Measurements from ENCODE around the gene ASXL3. TPM values are rescaled to one million over a fixed set of nuclear protein-coding genes. Genes with fewer than 3 reads are reported as not detected.

ASXL3 gene
- 0.20 and 0.26 TPM in 2 replicates for total RNA-seq (2014; rRNA removed; shearing (Covaris generic))
- 0.02 and 0.13 TPM in 2 replicates for polyA plus RNA-seq (2014; cell fraction: nucleus; rRNA removed)

DNA sequence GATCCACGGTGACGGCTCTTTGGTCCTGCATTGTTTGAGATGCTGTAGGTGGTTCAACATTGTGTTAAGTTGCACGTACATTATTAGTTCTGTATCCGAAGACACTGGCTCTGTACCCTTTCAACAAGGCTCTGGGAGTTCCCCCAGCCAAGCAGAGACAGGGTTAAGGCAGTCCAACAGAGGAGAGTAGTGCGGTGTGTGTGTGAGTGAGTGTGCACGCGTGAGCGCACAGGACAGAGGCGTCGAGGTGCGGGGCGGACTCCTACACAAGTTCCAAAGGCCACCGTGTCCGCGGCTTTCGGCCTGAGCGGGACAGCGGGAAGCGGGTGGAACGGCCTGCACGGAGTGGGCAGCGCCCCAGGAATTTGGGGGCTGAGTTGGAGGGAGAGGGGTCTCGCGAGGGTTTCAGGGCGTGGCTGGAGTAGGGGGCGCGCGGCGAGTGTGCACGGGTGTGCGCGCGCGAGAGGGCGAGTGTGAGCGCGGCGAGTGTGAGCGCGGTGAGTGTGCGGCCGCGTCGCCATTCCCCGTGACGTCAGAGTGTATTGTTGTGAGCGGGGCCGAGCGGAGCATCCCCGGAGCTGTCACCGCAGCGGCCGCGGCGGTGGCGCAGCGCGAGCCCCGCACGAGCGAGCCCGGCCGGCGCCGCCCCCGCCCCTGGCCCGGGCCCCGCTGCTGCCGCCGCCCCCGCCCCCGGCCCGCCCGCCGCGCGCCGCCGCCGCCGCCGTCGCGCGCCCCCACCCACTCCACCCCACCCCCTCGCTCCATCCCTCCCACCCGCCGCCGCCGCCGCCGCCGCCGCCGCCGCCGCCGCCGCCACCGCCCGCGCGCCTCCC lies at the start of gene ASXL3:
Gene ASXL3, plus strand, starts transcription at position 535 of the 833 bp plus-strand sequence. CDS start 413 bp downstream, outside the sequence.
- DNase-seq (ENCODE audit: extremely low read depth, low read depth) = no peak

DNA sequence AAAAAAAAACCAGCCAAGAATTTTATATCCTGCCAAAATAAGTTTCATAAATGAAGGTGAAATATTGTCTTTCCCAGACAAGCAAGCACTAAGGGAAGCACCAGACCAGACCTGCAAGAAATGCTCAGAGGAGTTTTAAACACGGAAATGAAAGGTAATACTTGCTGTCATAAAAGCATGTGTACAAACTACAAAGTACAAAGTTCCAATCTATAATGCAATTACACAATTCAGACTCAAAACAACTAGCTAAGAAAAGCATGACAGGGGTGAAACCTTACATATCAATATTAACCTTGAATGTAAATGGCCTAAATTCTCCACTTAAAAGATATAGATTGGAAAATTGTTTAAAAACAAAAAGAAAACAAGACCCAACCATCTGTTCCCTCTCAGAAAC lies 45.0 kb upstream of the ASXL3 start:
- no peak for DNase-seq (ENCODE audit: extremely low read depth, low read depth)

DNA sequence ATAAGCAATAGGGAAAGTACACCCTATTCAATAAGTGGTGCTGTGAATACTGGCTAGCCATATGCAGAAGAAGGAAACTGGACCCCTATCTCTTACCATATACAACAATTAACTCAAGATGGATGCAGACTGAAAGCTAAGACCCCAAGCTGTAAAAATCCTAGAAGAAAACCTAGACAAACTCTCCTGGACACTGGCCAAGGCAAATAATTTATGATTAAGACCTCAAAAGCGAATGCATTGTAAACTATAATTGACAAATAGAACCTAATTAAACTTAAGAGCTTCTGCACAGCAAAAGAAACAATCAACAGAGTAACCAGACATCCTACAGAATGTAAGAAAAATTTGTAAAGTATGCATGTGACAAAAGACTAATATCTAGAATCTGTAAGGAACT lies 41.1 kb upstream of the ASXL3 start:
- no peak for DNase-seq (ENCODE audit: extremely low read depth, low read depth)

DNA sequence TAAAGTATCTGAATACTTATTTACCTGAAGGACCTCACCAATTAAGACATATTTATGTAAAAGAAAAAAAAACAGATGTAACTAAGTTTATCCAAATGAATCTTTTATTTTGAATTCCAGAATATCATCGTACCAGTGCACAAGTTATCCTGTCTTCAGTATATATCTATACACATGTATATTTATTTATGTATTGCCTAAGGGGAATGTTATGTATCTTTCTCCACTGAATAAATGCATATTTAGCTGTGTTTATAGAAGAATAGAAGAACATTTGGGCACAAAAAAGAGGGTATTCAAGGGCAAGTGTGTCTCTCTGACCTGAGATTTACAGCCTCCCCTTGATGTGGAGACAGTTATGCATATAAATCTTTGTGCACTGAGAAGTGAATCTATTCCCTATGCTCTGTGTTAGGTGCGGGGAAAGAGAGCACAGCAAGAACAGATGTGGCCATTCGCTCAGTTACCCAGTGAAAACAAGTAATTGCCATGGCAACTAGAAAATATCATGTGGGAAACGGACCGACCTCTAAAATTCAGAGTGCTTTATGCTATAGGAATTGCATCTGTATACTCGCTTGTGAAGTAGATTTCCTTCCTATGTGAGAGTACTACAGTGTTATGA lies 39.5 kb upstream of the ASXL3 start:
- DNase-seq (ENCODE audit: extremely low read depth, low read depth) = no peak

DNA sequence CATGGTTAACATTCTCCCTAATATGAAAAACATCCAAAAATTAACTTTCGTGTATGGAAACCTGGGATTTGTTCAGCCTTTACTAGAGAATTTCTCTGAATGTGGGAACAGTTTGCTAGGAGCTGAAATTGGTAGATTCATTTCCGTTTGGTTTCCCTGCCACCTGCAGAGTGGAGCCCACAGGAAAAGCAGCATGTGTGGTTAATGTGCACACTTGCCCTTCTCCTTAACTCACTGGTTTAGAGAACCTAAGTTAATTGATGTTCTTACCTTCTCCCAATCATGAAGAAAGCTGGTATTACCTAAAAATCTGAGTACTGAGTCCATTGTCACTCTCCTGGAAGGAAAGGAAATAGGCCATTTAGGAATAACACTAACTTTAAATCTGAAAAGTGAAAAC lies 37.6 kb upstream of the ASXL3 start:
- DNase-seq (ENCODE audit: extremely low read depth, low read depth) = no peak

DNA sequence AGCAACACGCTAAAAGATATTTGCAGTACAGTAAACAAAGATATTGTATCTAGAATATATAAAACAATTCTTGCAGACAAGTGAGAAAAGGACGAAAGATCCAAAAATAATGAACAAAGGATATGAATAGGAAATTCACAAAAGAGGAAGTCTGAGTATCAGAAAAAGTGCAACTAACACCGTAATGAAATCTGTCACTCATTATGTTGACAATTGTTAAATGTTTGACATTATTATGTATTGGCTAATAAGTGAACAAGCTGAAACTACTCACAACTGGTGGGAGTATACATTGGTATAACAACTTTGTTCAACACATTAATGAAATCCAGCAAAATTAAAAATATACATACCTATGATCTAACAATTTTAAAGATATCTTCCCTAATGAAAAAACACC lies 36.7 kb upstream of the ASXL3 start:
- DNase-seq (ENCODE audit: extremely low read depth, low read depth) = no peak

DNA sequence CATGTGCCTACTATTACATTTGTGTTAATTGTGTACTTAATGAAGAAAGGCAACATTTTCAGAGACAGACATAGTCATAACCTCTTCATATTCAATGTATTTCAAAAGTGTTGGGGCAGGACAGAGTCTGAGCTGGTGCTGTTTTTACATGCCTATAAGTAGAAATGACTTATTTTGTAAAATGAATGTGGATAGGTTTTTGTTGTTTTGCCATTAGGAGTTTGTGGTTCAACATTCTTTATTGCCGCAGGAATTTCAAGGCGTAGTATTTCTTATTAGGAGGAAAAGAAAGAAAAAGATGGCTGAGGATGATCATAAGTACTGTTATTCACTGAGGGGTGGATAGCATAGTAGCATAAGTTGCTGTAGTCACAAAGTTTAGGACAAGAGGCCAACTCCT lies 21.2 kb upstream of the ASXL3 start:
- no peak for DNase-seq (ENCODE audit: extremely low read depth, low read depth)

DNA sequence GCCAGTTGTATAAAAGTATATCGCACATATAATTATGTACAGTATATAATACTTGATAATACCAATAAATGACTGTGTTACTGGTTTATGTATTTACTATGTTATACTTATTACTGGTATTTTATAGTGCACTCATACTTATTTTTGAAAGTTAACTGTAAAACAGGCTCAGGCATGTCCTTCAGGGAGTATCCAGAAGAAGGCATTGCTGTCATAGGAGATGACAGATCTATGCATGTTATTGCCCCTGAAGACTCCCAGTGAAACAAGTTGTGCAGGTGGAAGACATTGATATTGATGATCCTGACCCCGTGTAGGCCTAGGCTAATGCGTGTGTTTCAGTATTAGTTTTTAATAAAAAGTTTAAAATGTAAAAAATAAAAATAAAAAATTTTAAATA lies 20.3 kb upstream of the ASXL3 start:
- DNase-seq (ENCODE audit: extremely low read depth, low read depth) = no peak

DNA sequence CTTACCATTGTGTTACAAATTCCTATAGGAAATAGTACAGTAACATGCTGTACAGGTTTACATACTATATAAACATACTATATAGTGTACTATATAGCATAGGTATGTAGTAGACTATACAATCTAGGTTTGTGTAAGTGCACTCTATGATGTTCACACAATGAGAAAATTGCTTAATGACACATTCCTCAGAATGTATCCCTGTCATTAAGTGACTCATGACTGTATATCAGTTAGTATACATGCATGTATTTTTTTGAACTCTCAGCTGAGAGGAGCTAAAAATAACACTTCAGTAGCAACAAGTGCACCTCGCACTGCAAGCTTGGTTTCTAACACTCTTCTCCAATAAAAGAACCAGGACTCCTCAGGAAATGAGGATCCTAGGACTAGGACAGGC lies 19.5 kb upstream of the ASXL3 start:
- no peak for DNase-seq (ENCODE audit: extremely low read depth, low read depth)

DNA sequence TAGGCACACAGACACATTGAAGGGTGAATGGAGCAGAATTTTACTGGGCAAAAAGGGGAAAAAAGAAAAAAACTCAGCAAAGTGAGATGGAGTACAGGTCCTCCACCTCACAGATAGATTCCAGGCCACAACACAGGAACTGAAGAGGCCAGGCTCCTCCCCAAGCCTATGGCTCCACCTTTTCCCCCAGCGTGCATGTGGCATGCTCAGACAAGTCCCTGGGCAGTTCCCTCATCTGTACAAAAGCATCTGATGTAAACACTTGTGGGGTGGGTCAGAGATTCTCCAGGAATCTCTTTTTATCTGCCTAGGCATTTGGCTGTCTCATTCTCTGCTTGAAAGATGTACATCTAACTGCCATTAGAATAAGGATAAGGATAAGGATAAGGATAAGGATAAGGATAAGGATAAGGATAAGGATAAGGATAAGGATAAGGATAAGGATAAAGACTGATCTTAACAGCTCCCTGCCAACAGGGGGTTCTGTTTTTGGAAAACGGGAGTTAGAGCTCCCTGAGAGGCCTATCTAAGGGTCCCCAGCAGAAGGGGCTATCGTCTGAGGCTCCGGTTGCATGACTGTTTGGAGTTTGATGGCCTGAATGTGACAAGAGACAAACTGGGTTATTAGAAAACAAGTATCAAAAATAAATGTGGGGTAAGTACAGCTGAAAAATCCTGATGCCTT lies 17.2 kb upstream of the ASXL3 start:
- DNase-seq (ENCODE audit: extremely low read depth, low read depth) = peak; percentile 9

DNA sequence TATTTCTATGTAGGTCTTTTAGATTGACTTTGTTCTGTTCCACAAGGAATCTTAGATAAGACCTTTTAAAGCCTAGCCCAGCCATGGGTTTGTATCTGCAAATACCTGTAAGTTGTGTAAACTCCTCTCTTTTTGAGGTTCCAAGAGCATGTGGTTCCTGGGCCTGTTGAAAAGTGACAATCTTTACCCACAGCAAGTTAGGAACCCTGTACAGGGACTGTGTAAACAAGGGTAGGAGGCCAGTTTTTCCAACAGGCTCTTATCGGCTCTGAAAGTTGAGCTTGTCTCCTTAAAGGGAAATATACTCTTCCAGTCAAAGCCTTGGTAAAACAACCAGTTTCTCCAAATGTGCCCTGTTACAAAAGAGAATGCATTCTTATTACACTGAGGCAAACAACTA lies 15.3 kb upstream of the ASXL3 start:
- no peak for DNase-seq (ENCODE audit: extremely low read depth, low read depth)

DNA sequence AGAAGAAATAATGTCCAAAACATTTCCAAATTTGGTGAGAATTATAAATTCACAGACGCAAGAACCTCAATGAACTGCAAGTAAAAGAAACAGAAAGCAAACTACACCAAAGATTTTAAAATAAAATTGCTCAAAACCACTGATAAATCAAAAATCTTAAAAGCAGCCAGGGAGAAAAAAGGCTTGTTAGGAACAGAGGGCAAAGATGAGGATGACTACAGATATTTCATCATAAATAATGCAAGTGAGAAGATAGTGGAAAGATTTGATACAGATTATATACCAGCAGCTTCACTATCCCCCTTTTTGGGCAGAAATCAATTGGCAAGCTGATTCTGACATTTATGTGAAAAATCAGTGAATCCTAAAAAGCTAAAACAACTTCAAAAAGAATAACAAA lies 10.3 kb upstream of the ASXL3 start:
- DNase-seq (ENCODE audit: extremely low read depth, low read depth) = no peak

DNA sequence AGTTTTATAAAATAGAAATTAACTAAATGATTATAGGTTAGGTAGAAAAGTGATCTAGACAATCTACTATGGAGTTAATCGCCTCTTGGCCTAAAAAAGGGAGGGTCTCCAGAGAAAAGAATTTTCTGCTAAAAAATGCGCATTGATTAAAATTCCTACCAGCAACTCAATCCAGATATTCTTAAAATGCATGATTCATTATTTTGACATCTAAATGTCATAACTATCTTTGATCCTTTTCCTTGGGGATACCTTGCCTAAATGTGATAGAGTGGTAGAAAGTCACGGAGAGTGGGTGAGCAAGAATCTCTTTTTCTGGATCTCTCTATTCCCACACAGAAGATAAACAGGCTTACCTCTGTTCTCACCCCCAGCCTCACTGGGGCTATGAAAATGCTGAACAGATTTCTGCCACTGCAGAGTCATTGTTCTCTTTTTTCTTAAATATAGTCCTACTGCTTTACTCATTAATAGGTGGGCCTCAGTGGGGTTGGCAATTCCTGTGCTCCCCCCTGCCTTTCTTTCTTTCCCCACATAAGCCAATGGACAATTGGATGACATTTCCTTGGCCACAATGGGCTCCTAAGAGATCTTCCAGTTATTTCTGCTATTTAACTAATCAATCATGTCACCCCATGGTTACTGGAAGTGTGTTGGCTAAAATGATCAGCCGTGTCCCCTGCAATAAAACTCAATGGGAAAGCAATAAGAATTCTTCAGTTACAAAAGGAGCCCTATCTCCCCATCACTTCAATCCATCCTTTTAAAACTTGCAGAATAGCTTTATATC lies 5.8 kb upstream of the ASXL3 start:
- DNase-seq (ENCODE audit: extremely low read depth, low read depth) = no peak

DNA sequence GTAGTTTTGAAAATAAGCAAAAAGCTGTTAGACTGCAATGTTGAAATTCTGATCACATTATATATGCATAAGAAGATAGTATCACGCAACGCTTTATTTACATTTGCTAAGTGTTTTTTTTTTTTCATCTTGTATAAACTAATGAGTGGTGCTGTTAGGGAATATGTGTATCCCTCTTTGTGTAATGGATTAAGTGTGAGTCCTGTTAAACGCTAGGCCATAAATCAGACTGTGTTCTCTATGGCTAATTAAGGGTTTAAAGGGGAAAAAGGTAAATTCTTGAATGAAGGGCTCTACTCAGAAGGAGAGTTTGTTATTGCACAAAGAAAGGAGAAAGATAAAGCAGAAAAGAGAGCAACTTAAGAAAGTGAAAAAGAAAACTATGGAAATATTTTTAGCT lies 4.8 kb upstream of the ASXL3 start:
- no peak for DNase-seq (ENCODE audit: extremely low read depth, low read depth)

DNA sequence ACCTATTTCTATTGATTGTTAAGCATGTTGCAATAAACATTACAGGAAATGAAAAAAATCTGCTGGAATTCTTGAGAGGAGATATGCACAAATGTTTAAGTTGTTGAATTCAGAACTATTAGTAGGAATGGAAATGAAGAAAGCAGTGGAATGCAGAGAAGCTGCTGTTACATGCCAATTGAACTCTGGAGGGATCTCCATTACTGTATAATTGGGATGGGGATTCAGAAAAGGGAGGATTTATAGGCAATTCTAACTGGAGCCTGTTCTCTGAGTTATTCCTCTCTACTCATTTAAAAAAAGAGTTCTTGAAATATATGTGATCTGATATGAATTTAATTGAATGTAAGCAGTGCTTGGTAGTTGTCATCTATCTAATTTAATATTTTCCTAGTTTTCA lies 2.6 kb upstream of the ASXL3 start:
- DNase-seq (ENCODE audit: extremely low read depth, low read depth) = no peak

DNA sequence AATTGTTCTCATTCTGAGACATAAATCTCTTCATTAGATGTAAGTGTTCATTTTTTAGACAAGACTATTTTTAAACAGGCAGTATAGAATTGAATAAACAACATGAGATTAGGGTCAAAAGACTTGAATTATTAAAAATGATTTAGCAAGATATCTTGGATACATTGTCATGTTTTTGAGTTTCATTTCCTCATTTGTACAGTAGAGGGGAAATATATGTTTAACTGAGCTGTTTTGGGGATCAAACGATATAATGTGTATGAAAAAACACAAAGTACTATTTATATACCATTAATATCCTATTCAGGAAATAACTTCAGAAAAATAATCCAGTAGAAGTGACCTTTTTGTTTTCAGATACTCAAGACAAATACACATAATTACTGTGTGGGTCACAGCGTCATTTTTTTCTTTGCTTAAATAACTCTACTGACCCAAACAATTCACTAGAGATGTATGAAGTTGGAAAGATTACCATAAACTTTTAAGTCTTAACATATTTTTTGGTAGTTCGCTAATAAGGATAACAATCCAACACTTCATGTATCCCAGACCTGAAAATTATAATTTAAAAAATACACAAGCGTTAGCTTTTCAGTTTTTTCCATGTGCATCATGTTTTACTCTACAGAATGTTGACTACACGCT lies 896 bp upstream of the ASXL3 start:
- no peak for DNase-seq (ENCODE audit: extremely low read depth, low read depth)

DNA sequence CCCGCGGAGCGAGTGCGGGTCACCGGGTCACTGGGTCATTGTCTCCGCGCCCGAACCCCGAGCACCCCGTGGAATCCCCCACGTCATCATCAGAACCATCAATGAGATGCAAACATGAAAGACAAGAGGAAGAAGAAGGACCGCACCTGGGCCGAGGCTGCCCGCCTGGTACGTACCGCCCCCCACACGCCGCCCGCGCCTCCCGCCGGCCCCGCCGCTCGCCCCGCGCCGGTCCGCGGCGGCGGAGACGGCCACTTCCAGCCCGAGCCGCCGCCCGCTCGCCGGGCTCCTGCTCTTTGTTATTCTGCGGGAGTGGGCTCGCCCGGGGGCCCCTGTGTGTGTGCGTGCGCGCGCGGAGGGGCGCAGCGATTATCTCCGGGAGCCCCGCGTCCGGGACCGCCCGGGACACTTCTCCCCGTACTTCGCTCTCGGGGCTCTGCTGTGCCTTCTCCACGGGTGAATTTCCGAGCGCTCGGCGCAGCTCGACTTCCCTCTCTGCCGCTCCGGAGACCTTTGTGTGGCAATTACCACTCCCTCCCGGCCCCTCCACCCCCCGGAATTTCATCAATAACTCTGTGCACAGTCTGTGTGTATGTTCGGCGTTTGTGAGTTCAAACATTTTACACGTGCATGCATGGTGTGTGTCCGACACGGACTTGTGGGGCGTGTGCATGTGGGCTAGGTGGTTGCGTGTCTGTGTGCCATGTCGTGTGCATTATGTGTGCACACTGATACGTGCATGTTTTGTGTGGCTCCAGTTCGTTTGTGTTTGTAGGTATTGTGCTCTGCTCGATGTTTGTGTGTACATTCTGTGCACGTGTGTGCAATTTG lies 714 bp downstream of the ASXL3 start:
- no peak for DNase-seq (ENCODE audit: extremely low read depth, low read depth)

DNA sequence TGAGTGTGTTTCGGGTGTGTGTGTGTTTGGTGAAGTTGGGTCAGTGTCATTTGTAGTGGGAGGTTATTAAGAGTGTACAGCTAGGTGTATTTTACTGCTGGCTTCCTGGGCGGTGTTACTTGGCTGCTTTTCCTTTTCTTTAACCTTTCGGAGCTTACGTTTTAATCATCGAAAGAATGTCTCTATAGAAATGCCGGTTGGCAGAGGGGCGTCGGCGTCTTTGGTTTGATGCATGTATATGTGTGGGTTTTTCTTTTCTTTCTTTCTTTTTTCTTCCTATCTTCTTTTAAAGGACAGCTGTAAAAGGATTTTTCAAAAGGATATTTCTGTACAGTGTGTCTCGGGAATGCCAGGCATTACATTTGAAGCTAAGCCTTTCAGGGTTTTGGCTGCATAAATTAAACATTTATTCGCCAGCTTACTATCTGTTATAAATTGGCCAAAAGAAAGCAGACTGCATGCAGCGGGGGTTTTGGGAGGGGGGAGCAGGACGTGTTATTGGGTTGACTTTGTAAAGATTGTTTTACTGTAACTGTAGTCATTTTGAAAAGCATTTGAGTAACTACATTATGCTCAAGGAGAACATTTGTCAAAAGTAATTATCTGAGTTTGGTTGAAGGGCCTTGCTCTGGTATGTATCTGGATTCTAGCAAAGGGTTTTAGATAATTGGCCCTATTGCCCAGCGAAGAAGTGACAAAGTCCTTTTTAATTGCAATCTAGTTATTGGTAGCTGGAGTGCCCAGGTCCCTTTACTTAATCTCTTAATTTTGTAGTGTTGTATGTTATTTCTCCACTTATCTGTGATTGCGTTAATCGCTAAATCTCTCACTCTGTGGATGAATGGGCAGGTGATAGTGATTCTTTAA lies 1.6 kb downstream of the ASXL3 start:
- no peak for DNase-seq (ENCODE audit: extremely low read depth, low read depth)

DNA sequence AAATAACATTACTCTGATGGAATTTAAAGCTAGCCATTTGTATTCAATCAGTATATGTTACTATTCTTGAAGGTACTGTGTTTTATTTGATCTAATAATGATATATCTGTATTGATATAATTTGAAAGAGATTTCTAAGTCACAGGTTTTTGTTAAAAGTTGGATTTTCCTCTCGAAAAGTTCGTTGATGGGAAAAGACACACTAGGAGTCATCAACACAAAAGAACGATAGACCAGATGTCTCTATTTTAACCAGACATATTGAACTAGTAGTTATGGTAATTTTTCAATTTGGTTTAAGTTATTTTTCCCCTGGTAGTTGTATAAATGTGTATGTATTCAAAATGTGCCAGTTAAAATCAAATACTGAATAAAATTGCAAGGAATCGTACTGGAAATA lies 2.5 kb downstream of the ASXL3 start:
- DNase-seq (ENCODE audit: extremely low read depth, low read depth) = no peak
